Body of pancreas (tissue), 4 donors: ENCODE measurements around the gene DEK. TPM values are rescaled to one million over a fixed set of nuclear protein-coding genes. Genes with fewer than 3 reads are reported as not detected.
A peak's percentile ranks its signal among the peaks of the same experiment; 100 is the strongest.
"Not testable (repeated sequence)": the region's sequence is repeated elsewhere in the genome, so short reads cannot be mapped to it uniquely, and the experiment has no call there.

Experiments used
- ATAC-seq: fragments of 150-250 bp; one replicate; pipeline ENCODE4 v1.9.1; 2016
- DNase-seq, 4 donors: peaks; one replicate each; pipeline ENCODE4 v3.0.0-alpha.2; 2019
- H3K27ac ChIP-seq, 4 donors: fragments of 200-600 bp; sonication (generic); 1 replicate in 3 of 4; 2 replicates in 1 of 4; pipeline versions ENCODE4 v1.5.1 to v1.6.1; 2016 to 2019; ENCODE audit warnings: mild to moderate bottlenecking in 1 of 4, mixed read lengths in 1 of 4, moderate library complexity in 1 of 4
- H3K27me3 ChIP-seq, 2 donors: fragments of 200-600 bp; sonication (generic); one replicate each; pipeline ENCODE4 v1.6.0; 2016; ENCODE audit warnings: mild to moderate bottlenecking in 1 of 2
- H3K36me3 ChIP-seq, 2 donors: fragments of 200-600 bp; sonication (generic); replicated peaks in 1 of 2; 2 replicates each; pipeline ENCODE4 v1.5.1; 2016; ENCODE audit warnings: low read depth in 2 of 2; ENCODE audit not compliant: insufficient read depth in 1 of 2
- H3K4me1 ChIP-seq: fragments of 200-600 bp; sonication (generic); one replicate; pipeline ENCODE4 v1.6.0; 2016
- H3K4me3 ChIP-seq, 2 donors: fragments of 200-600 bp; sonication (generic); 1 replicate in 1 of 2; 2 replicates in 1 of 2; pipeline ENCODE4 v1.5.1; 2016 to 2019
- H3K9me3 ChIP-seq, 3 donors: fragments of 200-600 bp; sonication (generic); 1 replicate in 2 of 3; 2 replicates in 1 of 3; pipeline ENCODE4 v1.5.1; 2016
- CTCF ChIP-seq, 7 experiments: fragments of 450-650 bp in 4 of 7; fragments of 200-600 bp in 3 of 7; sonication (generic) in 3 of 7; IDR thresholded peaks; one replicate each; pipeline ENCODE4 v1.5.1; 2016 to 2019; ENCODE audit warnings: antibody characterized with exemption in 7 of 7
- POLR2A ChIP-seq, 3 donors: fragments of 450-650 bp; IDR thresholded peaks; one replicate each; pipeline ENCODE4 v1.6.1; 2016; ENCODE audit warnings: antibody characterized with exemption in 3 of 3, mild to moderate bottlenecking in 2 of 3
- WGBS, 2 donors: methylation state at CpG; one replicate each; pipeline ENCODE4 v1.1.5; 2017; 5-methylcytosine and 5-hydroxymethylcytosine counted together
- intact Hi-C: fragments of 100-400 bp; cut with DNase I; formaldehyde crosslinking; loops from one replicate; pipeline ENCODE4 v1.15.1; 2023
- total RNA-seq, 2 donors: library from RNA; depleted of rRNA; stranded (reverse); fragments of >200 nt; gene quantifications; one replicate each; pipeline ENCODE4 v1.1.0, GENCODE V29; 2016

Gene DEK, protein sequence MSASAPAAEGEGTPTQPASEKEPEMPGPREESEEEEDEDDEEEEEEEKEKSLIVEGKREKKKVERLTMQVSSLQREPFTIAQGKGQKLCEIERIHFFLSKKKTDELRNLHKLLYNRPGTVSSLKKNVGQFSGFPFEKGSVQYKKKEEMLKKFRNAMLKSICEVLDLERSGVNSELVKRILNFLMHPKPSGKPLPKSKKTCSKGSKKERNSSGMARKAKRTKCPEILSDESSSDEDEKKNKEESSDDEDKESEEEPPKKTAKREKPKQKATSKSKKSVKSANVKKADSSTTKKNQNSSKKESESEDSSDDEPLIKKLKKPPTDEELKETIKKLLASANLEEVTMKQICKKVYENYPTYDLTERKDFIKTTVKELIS
- total RNA-seq = 10 to 100 TPM; 67.2 to 72.9 TPM

- WGBS, 2 donors = 0% methylated on average over 50 to 110 of the region's 113 CpGs
Measured at GRCh38 chr6:18264219-18264922, at the start of gene DEK. TSS of gene DEK (minus strand) at chr6:18264530. CDS start at chr6:18263987, 543 bp downstream.

DNA sequence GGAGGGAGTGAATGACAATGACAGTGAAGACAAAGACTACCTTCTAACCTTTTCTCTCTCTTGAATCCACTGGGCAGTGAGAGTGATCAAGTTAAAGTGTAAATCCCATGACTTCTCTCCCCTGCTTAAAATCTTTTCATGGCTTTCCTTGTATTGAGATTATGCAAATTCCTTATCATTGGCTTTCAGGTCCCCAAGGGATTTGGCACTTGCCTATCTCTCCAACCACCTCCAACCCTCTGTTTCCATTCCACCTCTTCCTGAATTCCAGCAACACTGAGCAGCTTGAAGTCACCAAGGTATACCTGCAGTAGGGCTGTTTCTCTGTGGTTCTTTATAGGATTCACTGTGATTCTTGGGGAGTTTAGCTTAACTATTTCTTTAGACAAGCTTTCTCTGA is 48.0 kb upstream of the DEK start:
- Histone ChIP-seq H3K36me3 (no peaks in the 10 kb centered on the region), H3K4me1 (no peaks in the 10 kb centered on the region), H3K4me3 (no peak overlapping the region), H3K9me3 (no peaks in the 10 kb centered on the region), H3K27ac (no peak overlapping the region), H3K27me3 (no peaks in the 10 kb centered on the region)
- DNase-seq (no peak), ATAC-seq (no peak)
- TF ChIP-seq POLR2A (IDR thresholded peaks at IDR 0.05) (no peak), CTCF (IDR thresholded peaks at IDR 0.05) (no peak)
- intact Hi-C loops = no loop called here

More at GRCh38 chr6:18264219-18264922, at the start of gene DEK:
- no peaks in the 10 kb centered on the region for H3K9me3 ChIP-seq
- peak; percentile 83 to 90 (median 85) for DNase-seq
- ATAC-seq = peak; percentile 91
- H3K4me1 ChIP-seq = peaks cover 44% of the 10 kb centered on the region
- intact Hi-C loops = no loop called here
- H3K27me3 ChIP-seq = no peaks in the 10 kb centered on the region
- peak; percentile 43 to 66 (median 55) for TF ChIP-seq CTCF (IDR thresholded peaks at IDR 0.05)
- TF ChIP-seq POLR2A (IDR thresholded peaks at IDR 0.05) = peak in 2 of 3 donors; percentile 63 to 67
- no peaks in the 10 kb centered on the region for H3K36me3 ChIP-seq
- H3K4me3 ChIP-seq = peak within 1 kb of the TSS; percentile 69 to 82
- H3K27ac ChIP-seq = peak within 1 kb of the TSS; percentile 93 to 100 (median 96)

GRCh38 chr6:18310010-18310409 is 45.7 kb upstream of the DEK start:
- ATAC-seq, H3K36me3 ChIP-seq, H3K4me3 ChIP-seq, DNase-seq, H3K4me1 ChIP-seq, H3K27ac ChIP-seq, intact Hi-C loops, H3K9me3 ChIP-seq, H3K27me3 ChIP-seq: not testable (repeated sequence)
- 67 to 82% methylated on average over 8 of the region's 8 CpGs for WGBS, 2 donors

DNA sequence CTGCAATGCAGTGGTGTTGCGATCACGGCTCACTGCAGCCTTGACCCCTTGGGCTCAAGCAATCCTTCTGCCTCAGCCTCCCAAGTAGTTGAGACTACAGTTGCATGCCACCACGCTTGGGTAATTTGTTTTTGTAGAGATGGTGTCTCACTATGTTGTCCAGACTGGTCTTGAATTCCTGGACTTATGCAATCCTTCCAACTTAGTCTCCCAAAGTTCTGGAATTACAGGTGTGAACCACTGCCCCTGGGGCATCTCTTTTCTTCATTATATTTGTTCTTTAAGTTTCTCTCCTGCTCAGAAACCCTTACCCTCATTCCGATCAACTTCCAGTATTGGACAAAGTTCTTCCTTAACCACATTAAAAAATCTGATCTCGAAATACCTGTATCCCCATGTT is 44.7 kb upstream of the DEK start:
- no peak overlapping the region for H3K4me3 ChIP-seq
- H3K9me3 ChIP-seq = no peaks in the 10 kb centered on the region
- ATAC-seq (no peak), DNase-seq (no peak)
- H3K36me3 ChIP-seq = no peaks in the 10 kb centered on the region
- no peak overlapping the region for H3K27ac ChIP-seq
- intact Hi-C loops = no loop called here
- 84 to 86% methylated on average over 5 of the region's 5 CpGs for WGBS, 2 donors
- TF ChIP-seq CTCF (IDR thresholded peaks at IDR 0.05) = no peak
- no peak for TF ChIP-seq POLR2A (IDR thresholded peaks at IDR 0.05)
- no peaks in the 10 kb centered on the region for H3K27me3 ChIP-seq
- no peaks in the 10 kb centered on the region for H3K4me1 ChIP-seq

DNA sequence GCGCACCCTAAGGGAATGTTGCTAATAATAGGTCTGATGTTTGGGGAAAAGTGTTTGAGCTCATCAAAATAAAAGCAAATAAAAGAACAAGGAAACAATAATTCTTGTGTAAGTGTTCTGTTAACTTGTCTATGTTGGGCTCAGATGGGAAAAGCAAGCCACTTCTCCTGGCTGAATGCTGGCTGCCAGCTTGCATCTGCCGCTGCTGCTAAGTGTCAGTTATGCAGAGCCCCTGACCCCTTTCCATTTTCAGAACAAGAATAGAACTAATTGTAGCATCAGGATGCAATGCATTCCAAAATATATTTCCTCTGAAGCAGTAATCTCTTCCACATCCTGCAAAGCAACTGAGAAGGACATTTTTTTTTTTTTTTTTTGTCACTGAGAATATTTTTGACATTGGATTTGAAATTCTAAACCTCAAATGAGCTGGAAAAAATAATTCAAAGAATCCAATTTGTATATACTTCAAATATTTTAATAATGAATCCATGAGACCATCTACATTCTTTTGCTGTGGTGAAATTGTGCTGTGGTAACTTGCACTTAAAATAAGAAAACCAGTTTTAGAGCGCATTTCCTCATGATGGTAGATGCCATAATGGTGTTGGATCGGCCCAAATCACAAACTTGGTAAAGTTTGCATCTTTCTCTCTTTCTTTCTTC is 43.9 kb upstream of the DEK start:
- ATAC-seq (no peak), DNase-seq (no peak)
- H3K4me3 ChIP-seq = no peak overlapping the region
- TF ChIP-seq POLR2A (IDR thresholded peaks at IDR 0.05) (no peak), CTCF (IDR thresholded peaks at IDR 0.05) (no peak)
- intact Hi-C loops = no loop called here
- H3K36me3 ChIP-seq = no peaks in the 10 kb centered on the region
- H3K9me3 ChIP-seq = no peaks in the 10 kb centered on the region
- no peaks in the 10 kb centered on the region for H3K4me1 ChIP-seq
- H3K27me3 ChIP-seq = no peaks in the 10 kb centered on the region
- 81 to 84% methylated on average over 4 of the region's 4 CpGs for WGBS, 2 donors
- H3K27ac ChIP-seq = no peak overlapping the region
